ENCODE results near the gene ADORA3. TPM values are rescaled to one million over a fixed set of nuclear protein-coding genes. Genes with fewer than 3 reads are reported as not detected.

The ADORA3 gene
- total RNA-seq, 1 donor from 2014 or later, result not detected

DNA sequence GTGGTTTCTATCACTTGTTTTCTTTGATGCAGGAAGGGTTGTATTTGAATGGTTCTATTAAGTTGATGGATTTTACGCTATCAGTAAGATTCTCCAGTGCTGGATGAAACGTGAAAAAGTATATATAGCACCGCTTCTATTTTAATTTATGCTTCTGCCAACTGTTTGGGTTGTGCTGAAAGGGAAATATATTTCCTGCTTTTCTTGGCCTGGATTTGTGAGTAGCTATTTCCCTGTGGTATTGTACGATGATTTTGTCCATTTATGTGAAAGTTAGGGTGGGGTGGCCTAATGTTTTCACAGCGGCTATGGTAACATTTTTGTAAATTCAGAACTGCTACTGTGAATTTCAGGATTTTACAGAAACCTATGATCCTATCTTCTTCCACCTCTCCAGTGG lies 29.3 kb downstream of the ADORA3 start:
- Histone ChIP-seq H3K36me3 (no peaks in the 10 kb centered on the region), H3K4me3 (no peak overlapping the region), H4K20me1 (ENCODE audit: low read depth) (no peaks in the 10 kb centered on the region), H3F3A (ENCODE audit: low read depth) (no peaks in the 10 kb centered on the region), H2AFZ (replicated peaks) (no peak overlapping the region), H3K27me3 (no peaks in the 10 kb centered on the region), H3K9me3 (ENCODE audit: low read depth) (no peaks in the 10 kb centered on the region), H3K79me2 (ENCODE audit: low read depth) (no peaks in the 10 kb centered on the region), H3K27ac (no peak overlapping the region), H3K4me1 (peaks cover 8% of the 10 kb centered on the region), H3K4me2 (no peak overlapping the region), H3K9ac (no peak overlapping the region)
- no peak overlapping the region for H3K27ac Mint-ChIP-seq
- TF ChIP-seq EZH2phosphoT487 (IDR thresholded peaks at IDR 0.05) (no peak), EZH2 (IDR thresholded peaks at IDR 0.05) (no peak), CTCF (IDR thresholded peaks at IDR 0.05) (no peak)
- no peaks in the 10 kb centered on the region for H3K4me1 Mint-ChIP-seq
- no peak for DNase-seq (ENCODE audit: low spot score)
- H3K4me3 Mint-ChIP-seq, result no peak overlapping the region
- H3K36me3 Mint-ChIP-seq, result no peaks in the 10 kb centered on the region
- H3K27me3 Mint-ChIP-seq (ENCODE audit: insufficient read depth, low read depth), result no peaks in the 10 kb centered on the region
- H3K9me3 Mint-ChIP-seq, result no peaks in the 10 kb centered on the region

- Mint-ChIP-seq H3K36me3 (no peaks in the 10 kb centered on the region), H3K27ac (no peak overlapping the region), H3K9me3 (no peaks in the 10 kb centered on the region), H3K4me1 (no peaks in the 10 kb centered on the region), H3K4me3 (no peak overlapping the region), H3K27me3 (ENCODE audit: insufficient read depth, low read depth) (no peaks in the 10 kb centered on the region)
- DNase-seq (ENCODE audit: low spot score), result no peak
- Histone ChIP-seq H3F3A (ENCODE audit: low read depth) (no peaks in the 10 kb centered on the region), H2AFZ (replicated peaks) (no peak overlapping the region), H3K9ac (no peak overlapping the region), H3K4me2 (no peak overlapping the region), H3K27me3 (no peaks in the 10 kb centered on the region), H3K9me3 (ENCODE audit: low read depth) (no peaks in the 10 kb centered on the region), H3K27ac (no peak overlapping the region), H4K20me1 (ENCODE audit: low read depth) (no peaks in the 10 kb centered on the region), H3K4me1 (no peaks in the 10 kb centered on the region), H3K4me3 (no peak overlapping the region), H3K36me3 (no peaks in the 10 kb centered on the region), H3K79me2 (ENCODE audit: low read depth) (no peaks in the 10 kb centered on the region)
- TF ChIP-seq EZH2 (IDR thresholded peaks at IDR 0.05) (no peak), CTCF (IDR thresholded peaks at IDR 0.05) (no peak), EZH2phosphoT487 (IDR thresholded peaks at IDR 0.05) (no peak)
Observed at GRCh38 chr1:111471538-111471937, 31.9 kb downstream of the ADORA3 start.

DNA sequence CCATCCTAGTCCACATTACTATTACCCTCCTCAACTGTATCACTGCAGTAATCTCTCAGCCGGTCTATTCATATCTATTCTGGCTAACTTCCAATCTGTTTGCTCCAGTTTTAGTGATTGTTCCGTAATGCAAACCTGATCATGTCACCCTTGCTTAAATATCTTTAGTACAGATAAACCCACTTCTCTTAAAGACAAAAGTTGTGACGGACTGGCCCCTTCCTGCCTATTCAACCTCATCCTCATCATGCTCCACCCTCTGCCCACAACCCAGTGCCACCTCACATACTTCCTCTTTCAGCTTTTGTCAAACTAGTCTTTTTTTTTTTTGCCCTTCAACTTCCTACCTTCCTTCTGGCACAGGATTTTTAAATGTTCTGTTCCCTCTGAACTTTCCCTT lies 32.4 kb downstream of the ADORA3 start:
- H3K4me1 ChIP-seq, result no peaks in the 10 kb centered on the region
- no peak overlapping the region for H3K4me3 ChIP-seq
- Mint-ChIP-seq H3K9me3 (no peaks in the 10 kb centered on the region), H3K4me1 (no peaks in the 10 kb centered on the region), H3K36me3 (no peaks in the 10 kb centered on the region), H3K27ac (no peak overlapping the region), H3K27me3 (ENCODE audit: insufficient read depth, low read depth) (no peaks in the 10 kb centered on the region), H3K4me3 (no peak overlapping the region)
- no peak overlapping the region for H3K9ac ChIP-seq
- no peak for DNase-seq (ENCODE audit: low spot score)
- no peaks in the 10 kb centered on the region for H3F3A ChIP-seq (ENCODE audit: low read depth)
- H2AFZ ChIP-seq (replicated peaks), result no peak overlapping the region
- H3K27ac ChIP-seq, result no peak overlapping the region
- no peak overlapping the region for H3K4me2 ChIP-seq
- H3K27me3 ChIP-seq, result no peaks in the 10 kb centered on the region
- H3K36me3 ChIP-seq, result no peaks in the 10 kb centered on the region
- TF ChIP-seq EZH2phosphoT487 (IDR thresholded peaks at IDR 0.05), result no peak
- no peak for TF ChIP-seq EZH2 (IDR thresholded peaks at IDR 0.05)
- no peak for TF ChIP-seq CTCF (IDR thresholded peaks at IDR 0.05)
- no peaks in the 10 kb centered on the region for H4K20me1 ChIP-seq (ENCODE audit: low read depth)
- H3K79me2 ChIP-seq (ENCODE audit: low read depth), result no peaks in the 10 kb centered on the region
- no peaks in the 10 kb centered on the region for H3K9me3 ChIP-seq (ENCODE audit: low read depth)

DNA sequence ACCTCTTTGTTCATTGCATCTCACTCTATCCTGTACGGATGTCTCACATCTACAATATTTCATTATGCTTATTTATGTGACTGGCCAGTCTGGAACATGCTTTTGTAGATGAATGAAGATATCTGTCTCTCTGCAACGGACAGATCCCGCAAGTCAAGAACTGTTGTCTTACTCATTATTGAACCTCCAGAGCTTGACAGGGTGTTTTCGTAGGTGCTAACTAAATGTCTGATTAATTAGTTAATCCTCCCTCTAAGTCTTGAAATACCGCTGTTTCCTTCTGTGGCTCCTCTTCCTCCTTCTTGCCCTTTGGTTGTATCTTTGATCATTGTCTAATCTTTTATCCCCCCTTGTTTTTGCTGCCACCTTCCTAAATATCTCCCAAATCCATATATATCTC lies 32.8 kb downstream of the ADORA3 start:
- no peaks in the 10 kb centered on the region for H3K9me3 ChIP-seq (ENCODE audit: low read depth)
- no peak overlapping the region for H3K4me3 ChIP-seq

More for the DNA sequence above, 32.8 kb downstream of the ADORA3 start:
- Histone ChIP-seq H3K4me2 (no peak overlapping the region), H3K9ac (no peak overlapping the region), H3K27me3 (no peaks in the 10 kb centered on the region), H4K20me1 (ENCODE audit: low read depth) (no peaks in the 10 kb centered on the region), H3K36me3 (no peaks in the 10 kb centered on the region), H3F3A (ENCODE audit: low read depth) (no peaks in the 10 kb centered on the region), H3K4me1 (no peaks in the 10 kb centered on the region), H2AFZ (replicated peaks) (no peak overlapping the region), H3K27ac (no peak overlapping the region), H3K79me2 (ENCODE audit: low read depth) (no peaks in the 10 kb centered on the region)
- TF ChIP-seq CTCF (IDR thresholded peaks at IDR 0.05) (no peak), EZH2 (IDR thresholded peaks at IDR 0.05) (no peak), EZH2phosphoT487 (IDR thresholded peaks at IDR 0.05) (no peak)
- Mint-ChIP-seq H3K36me3 (no peaks in the 10 kb centered on the region), H3K27me3 (ENCODE audit: insufficient read depth, low read depth) (no peaks in the 10 kb centered on the region), H3K4me3 (no peak overlapping the region), H3K9me3 (no peaks in the 10 kb centered on the region), H3K4me1 (no peaks in the 10 kb centered on the region), H3K27ac (no peak overlapping the region)
- no peak for DNase-seq (ENCODE audit: low spot score)
